Adipose tissue (tissue), 3 donors: ENCODE measurements around the gene DDX31. TPM values are rescaled to one million over a fixed set of nuclear protein-coding genes. Genes with fewer than 3 reads are reported as not detected.
"Not testable (repeated sequence)": the region's sequence is repeated elsewhere in the genome, so short reads cannot be mapped to it uniquely, and the experiment has no call there.

Experiments used
- H3K27ac ChIP-seq: one replicate; pipeline ENCODE4 v1.5.1; 2013; ENCODE audit warnings: low read depth, low read length
- WGBS, 3 donors: extraction: QIAGEN DNeasy Blood & Tissue Kit; methylation state at CpG; one replicate each; pipeline ENCODE4 v1.1.7; 2013; 5-methylcytosine and 5-hydroxymethylcytosine counted together
- polyA plus RNA-seq, 3 donors: library from polyadenylated mRNA; stranded (reverse); fragments of 200-250 nt; gene quantifications; one replicate each; pipeline ENCODE4 v1.2.3, GENCODE V29; 2013
- donor health status: healthy with polysubstance abuse.
- donor health status: Bipolar disorder and iron deficiency.
- donor health status: healthy.

The DDX31 gene
- polyA plus RNA-seq, 3 donors: 3.8 to 7.0 (median 6.7) TPM

- 74 to 77% (median 75%) methylated on average over 13 to 15 of the region's 15 CpGs for WGBS, 3 donors
- no peak overlapping the region for H3K27ac ChIP-seq
Measured at GRCh38 chr9:132571806-132572600, 97.8 kb downstream of the DDX31 start.

- WGBS, 3 donors: 79 to 85% (median 84%) methylated on average over 2 of the region's 2 CpGs
Measured at GRCh38 chr9:132568787-132569186, 101.0 kb downstream of the DDX31 start.

GRCh38 chr9:132564526-132564925 is 105.3 kb downstream of the DDX31 start:
- H3K27ac ChIP-seq: no peak overlapping the region
- 76 to 81% (median 77%) methylated on average over 6 of the region's 6 CpGs for WGBS, 3 donors

More at GRCh38 chr9:132568787-132569186, 101.0 kb downstream of the DDX31 start:
- not testable (repeated sequence) for H3K27ac ChIP-seq

- 25 to 57% (median 37%) methylated on average over 4 of the region's 4 CpGs for WGBS, 3 donors
- no peak overlapping the region for H3K27ac ChIP-seq
Measured at GRCh38 chr9:132562306-132562573, 107.5 kb downstream of the DDX31 start.

- H3K27ac ChIP-seq: no peak overlapping the region
- 28 to 40% (median 31%) methylated on average over 14 of the region's 14 CpGs for WGBS, 3 donors
Measured at GRCh38 chr9:132560616-132561202, 109.1 kb downstream of the DDX31 start.

- H3K27ac ChIP-seq: no peak overlapping the region
- 92 to 94% (median 93%) methylated on average over 2 of the region's 2 CpGs for WGBS, 3 donors
Measured at GRCh38 chr9:132559711-132560110, 110.1 kb downstream of the DDX31 start.

- 82 to 87% (median 87%) methylated on average over 15 of the region's 15 CpGs for WGBS, 3 donors
- no peak overlapping the region for H3K27ac ChIP-seq
Measured at GRCh38 chr9:132557159-132557558, 112.6 kb downstream of the DDX31 start.

- no peak overlapping the region for H3K27ac ChIP-seq
- WGBS, 3 donors: 58 to 75% (median 67%) methylated on average over 26 of the region's 26 CpGs
Measured at GRCh38 chr9:132556714-132557113, 113.1 kb downstream of the DDX31 start.

- WGBS, 3 donors: 52 to 75% (median 73%) methylated on average over 6 of the region's 6 CpGs
- no peak overlapping the region for H3K27ac ChIP-seq
Measured at GRCh38 chr9:132556235-132556634, 113.5 kb downstream of the DDX31 start.

- H3K27ac ChIP-seq: no peak overlapping the region
- WGBS, 3 donors: 67 to 78% (median 76%) methylated on average over 8 of the region's 8 CpGs
Measured at GRCh38 chr9:132555528-132555927, 114.3 kb downstream of the DDX31 start.

- 86 to 89% (median 89%) methylated on average over 2 of the region's 2 CpGs for WGBS, 3 donors
- no peak overlapping the region for H3K27ac ChIP-seq
Measured at GRCh38 chr9:132554755-132555154, 115.0 kb downstream of the DDX31 start.

- 93 to 94% (median 93%) methylated on average over 12 of the region's 12 CpGs for WGBS, 3 donors
- H3K27ac ChIP-seq: no peak overlapping the region
Measured at GRCh38 chr9:132552041-132552440, 117.7 kb downstream of the DDX31 start.

- WGBS, 3 donors: 80 to 88% (median 84%) methylated on average over 13 of the region's 13 CpGs
- no peak overlapping the region for H3K27ac ChIP-seq
Measured at GRCh38 chr9:132551556-132551955, 118.2 kb downstream of the DDX31 start.

GRCh38 chr9:132548751-132549640 is 120.8 kb downstream of the DDX31 start:
- WGBS, 3 donors: 60 to 68% (median 61%) methylated on average over 17 of the region's 17 CpGs
- no peak overlapping the region for H3K27ac ChIP-seq

- H3K27ac ChIP-seq: no peak overlapping the region
- 72 to 84% (median 75%) methylated on average over 21 of the region's 21 CpGs for WGBS, 3 donors
Measured at GRCh38 chr9:132547976-132548730, 121.6 kb downstream of the DDX31 start.

GRCh38 chr9:132547436-132547835 is 122.3 kb downstream of the DDX31 start:
- H3K27ac ChIP-seq: no peak overlapping the region
- 81 to 88% (median 84%) methylated on average over 13 of the region's 13 CpGs for WGBS, 3 donors

GRCh38 chr9:132547052-132547431 is 122.7 kb downstream of the DDX31 start:
- H3K27ac ChIP-seq: no peak overlapping the region
- WGBS, 3 donors: 71 to 83% (median 72%) methylated on average over 7 of the region's 7 CpGs
